HG03558 (cell line): ENCODE data around the gene CACHD1.

Experiments
- ATAC-seq: cut with Tn5 transposase; IDR thresholded peaks from one replicate; pipeline ENCODE4 v1.9.1; 2021; ENCODE audit warnings: moderate number of reproducible peaks; ENCODE audit not compliant: unreplicated experiment; ENCODE audit errors: extremely low read depth

Gene CACHD1

DNA sequence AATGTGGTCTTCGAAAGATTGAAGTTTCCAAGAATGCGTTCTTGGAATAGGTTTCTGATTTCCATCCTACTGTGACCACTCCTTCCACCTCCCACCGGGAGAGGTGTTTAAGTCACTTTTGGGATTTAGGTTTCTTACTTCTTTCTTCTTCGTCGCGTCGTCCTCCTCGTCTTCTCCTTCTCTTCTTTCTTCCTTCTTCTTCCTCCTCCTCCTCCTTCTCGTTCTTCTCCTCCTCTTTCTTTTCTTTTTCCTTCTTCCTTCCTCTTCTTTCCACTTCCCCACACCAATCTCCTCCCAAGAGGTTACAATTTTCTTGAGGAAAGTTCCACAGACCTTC, 2.1 kb downstream of the CACHD1 start:
- ATAC-seq = no peak

DNA sequence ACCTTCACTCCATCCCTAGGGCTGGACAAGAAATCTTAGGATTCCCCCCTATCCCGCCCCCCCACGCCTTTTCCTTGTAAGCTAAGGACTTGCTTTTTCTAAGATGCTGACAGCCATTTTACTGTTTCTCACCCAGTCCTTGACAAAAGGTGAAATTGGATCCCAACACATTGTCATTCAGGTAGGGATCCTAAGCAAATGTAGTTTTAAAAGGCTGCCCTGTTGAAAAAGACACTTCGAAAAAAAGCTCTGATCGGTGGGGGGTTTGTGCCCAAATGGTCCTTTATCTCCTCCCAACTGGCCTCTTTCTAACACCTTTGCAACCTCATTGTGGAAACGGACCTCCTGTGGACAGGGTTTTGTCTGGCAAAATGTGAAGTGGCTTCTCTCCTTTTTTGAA, 2.9 kb downstream of the CACHD1 start:
- no peak for ATAC-seq

DNA sequence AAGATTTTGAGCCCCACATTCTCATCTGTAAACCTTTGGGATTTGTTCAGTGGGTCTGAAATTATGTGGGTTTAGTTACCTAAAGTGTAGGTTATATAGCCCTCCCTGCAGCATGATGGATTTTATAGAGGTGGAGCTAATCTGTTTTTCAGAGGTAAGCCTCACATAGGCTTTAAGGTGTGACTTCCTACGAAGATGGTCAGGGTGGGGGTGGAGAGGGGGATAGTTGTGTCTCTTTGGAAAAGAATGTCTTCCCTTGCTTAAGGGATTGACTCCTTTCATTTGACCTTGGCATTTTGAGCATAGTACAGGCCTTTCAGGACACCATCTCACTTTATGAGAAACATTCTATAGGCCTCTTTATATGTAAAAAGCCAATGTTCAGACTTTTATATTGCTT, 3.4 kb downstream of the CACHD1 start:
- ATAC-seq = no peak

- ATAC-seq = no peak
These were observed 4.2 kb downstream of the CACHD1 start for GRCh38 chr1:64474133-64474532.

- no peak for ATAC-seq
These were observed 4.9 kb downstream of the CACHD1 start for GRCh38 chr1:64474665-64475439.

DNA sequence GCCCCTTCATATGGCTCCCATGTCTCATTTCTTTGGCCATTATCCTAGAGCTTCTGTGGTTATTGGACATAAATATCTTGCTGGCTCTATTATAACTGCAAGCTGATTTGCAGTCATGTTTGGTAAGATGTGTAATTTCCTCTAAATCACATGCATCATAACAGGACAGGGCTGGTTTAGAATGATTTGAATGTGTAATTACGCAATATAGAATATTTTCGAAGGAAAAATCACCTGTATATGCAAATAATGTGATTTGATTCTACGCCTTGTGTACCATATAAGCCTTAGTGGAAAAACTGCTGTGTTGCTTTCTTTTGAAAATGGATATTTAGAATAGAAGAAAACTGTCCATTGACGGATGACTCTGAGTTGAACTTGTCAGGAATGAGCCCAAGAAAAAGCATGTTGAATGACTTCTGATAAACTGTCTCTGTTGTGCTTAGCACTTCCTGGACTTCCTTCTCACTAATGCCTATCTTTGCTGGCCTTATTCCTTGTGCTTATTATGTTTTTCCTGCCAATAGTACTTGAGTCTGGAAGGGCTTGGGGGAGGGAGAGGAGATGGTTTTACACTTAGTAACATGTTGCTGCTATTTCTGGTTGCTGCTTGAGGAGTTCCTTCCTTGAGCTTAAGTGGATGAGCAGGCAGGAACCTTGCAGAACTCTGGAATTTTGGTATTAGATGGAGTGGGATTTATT, 6.5 kb downstream of the CACHD1 start:
- ATAC-seq = no peak

GRCh38 chr1:64478594-64479470, 8.9 kb downstream of the CACHD1 start:
- no peak for ATAC-seq

DNA sequence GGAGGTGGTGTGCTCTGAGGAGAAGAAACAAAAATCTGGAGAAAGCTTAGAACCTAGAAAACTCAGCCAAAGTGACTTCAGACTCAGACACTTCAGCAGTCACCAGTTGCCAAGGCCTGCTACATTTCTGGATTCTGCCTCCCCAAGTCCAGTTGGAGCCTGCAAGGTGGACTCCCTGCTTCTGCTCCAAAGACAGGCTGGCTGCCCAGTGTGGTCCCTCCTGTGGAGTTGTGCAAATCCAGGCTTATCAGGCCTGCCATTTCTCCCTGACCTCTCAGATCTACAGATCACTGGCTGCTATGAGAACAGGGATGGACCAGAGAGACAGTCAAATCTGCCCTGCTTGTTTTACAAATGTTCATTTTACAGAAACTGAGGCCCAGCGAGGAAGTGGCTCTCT, 9.9 kb downstream of the CACHD1 start:
- no peak for ATAC-seq

DNA sequence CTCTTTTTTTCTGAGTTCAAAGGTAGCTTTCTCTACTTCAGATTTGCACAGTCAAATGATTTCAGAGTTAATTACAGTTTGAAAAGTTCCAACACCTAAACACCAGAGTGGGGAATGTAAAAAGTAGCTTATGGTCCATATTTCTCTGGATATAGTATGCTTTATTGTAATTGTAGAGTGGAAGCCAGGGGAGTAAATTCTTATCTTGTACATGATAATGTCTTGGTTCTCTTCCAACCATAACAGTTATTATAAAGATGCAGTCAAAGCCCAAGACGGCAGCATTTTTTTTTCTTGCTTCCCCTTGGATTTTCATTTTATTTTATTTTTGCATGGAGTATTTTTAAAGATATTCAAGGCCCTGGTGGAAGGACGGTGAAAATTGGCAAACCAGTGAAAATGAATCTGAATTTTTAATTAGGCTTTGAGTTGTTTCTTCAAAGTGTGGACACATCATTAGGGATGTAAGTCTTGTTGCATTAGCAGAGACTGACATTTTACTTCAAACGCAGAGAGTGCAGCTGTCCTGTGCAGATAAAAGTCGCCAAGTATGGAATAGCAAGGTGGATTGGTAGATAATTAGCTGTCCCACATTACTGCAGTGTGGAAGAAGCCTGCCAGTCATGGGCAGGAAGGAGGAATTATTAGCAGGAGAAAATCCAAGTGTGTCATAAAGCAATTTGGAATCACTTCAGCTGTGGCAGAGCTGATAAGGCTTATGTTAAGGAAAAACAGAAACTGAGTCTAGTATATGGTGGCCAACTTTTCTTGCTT, 11.3 kb downstream of the CACHD1 start:
- ATAC-seq = no peak

GRCh38 chr1:64482128-64482527, 12.2 kb downstream of the CACHD1 start:
- ATAC-seq = no peak

DNA sequence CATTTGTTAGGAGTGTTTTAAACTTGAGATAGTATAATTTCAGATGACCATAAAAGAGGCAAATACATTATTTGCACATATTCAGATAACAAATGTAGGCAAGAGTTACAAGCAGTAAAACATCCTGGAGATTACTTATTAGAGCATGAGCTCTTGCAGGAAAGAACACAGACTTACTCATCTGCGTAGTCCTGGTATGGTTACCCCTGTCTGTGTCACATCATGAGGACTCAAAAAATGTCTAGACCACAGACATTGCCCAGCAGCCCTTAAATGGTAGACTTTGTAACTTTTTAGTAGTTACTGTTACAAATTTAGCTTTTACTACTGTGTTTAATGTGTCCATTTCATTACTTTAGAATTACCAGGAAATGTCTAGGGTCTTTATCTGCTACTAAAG, 12.8 kb downstream of the CACHD1 start:
- no peak for ATAC-seq

DNA sequence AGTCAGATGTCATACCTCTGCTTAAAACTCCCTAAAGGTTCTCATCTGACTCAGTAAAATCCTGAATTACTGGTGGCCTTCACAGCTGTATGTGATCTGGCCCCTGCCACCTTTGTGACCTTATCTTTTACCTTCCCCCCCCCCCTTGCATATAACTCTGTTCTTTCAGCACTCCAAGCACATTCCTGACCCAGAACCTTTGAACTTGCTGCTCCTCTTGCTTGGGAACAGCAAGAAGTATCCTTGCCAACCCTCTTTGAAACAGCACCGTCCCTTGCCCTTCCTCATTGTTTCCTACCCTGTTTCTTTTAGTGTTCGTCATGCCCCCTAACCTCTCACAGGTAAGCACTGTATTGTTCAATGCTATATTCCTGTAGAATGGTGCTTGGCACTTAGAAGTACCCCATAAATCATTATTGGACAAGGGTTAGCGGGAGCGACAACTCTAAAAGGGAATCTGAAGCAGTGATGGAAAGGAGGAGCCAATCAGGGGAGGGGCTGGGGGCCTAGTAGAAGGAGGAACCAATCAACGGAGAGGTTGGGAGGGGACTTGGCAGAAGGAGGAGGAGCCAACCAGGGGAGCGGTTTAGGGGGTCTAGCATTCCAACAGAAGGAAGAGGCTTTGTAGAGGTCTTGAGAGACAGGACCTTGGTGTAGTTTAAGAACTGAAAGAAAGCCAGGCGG, 13.9 kb downstream of the CACHD1 start:
- no peak for ATAC-seq

DNA sequence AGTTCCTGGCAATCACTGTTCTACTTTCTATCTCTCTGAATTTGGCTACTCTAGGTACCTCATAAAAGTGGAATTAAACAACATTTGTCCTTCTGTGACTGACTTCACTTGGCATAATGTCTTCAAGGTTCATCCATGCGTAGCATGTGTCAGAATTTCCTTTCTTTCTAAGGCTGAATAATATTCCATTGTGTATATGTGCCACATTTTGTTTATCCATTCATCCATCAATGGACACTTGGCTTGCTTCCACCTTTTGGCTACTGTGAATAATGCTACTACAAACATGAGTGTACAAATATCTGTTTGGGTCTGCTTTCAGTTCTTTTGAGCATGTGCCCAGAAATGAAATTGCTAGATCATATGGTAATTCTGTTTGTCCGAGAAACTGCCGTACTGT, 14.7 kb downstream of the CACHD1 start:
- ATAC-seq = no peak

GRCh38 chr1:64486193-64486592, 16.3 kb downstream of the CACHD1 start:
- ATAC-seq = no peak

- no peak for ATAC-seq
These were observed 17.1 kb downstream of the CACHD1 start for GRCh38 chr1:64487061-64487460.

DNA sequence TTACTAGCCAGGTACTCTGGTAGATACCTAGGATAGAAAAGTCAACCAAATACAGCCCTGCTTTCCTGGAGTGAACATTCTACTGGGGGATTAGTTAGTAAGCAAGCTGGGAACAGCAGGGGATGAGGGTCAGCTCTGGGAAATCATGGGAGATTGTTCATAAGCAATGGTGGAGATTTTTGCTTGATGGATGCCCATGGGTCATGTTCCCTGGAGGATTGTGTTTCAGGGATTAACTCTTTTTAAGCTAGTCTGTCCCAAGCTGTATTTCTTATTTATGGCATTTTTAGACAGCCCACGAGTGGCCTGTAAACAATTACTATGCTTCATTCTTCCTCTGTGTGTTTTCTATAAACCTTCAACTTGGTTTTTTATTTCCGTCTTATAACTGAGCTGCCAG, 18.9 kb downstream of the CACHD1 start:
- no peak for ATAC-seq

DNA sequence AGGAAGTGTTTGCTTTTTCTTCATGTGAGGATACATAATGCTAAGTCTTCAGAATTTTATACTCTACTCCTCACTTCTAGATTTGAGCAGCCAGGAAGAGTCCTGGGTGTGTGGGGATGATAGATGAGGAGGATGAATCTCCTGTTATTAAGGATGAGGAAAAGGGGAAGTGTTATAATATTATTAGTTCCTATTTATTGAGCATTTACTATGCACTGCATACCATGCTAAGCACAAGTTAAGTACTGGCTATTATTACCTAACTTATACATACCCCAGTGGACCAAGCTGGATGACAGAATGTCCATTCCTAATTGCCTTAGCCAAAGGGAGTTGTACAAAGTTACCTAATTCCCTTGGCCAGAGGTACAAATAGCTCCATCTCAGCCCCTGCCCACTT, 19.8 kb downstream of the CACHD1 start:
- ATAC-seq = no peak

GRCh38 chr1:64490213-64490818, 20.4 kb downstream of the CACHD1 start:
- ATAC-seq = no peak

DNA sequence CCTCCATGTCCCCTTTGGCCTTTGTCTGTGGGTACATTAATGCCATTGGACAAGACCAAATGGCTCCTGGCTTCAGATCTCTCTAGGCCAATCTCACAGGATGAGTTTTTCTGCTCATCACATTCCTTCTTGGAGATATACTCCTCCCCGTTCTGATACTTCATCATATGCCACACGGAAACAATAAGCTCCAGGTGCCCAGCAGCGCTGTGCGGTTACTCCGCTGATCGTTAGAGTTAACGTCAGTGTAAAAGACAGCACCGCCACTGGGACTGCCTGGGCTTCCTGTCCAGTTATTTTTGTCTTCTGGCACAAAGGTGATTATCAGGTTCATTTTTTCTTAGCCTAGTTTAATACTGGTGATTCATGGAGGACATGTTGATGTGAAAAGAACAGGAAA, 22.5 kb downstream of the CACHD1 start:
- no peak for ATAC-seq
